ENCODE data around the gene DUT.
"Not testable (repeated sequence)": the region's sequence is repeated elsewhere in the genome, so short reads cannot be mapped to it uniquely, and the experiment has no call there.

Gene DUT

DNA sequence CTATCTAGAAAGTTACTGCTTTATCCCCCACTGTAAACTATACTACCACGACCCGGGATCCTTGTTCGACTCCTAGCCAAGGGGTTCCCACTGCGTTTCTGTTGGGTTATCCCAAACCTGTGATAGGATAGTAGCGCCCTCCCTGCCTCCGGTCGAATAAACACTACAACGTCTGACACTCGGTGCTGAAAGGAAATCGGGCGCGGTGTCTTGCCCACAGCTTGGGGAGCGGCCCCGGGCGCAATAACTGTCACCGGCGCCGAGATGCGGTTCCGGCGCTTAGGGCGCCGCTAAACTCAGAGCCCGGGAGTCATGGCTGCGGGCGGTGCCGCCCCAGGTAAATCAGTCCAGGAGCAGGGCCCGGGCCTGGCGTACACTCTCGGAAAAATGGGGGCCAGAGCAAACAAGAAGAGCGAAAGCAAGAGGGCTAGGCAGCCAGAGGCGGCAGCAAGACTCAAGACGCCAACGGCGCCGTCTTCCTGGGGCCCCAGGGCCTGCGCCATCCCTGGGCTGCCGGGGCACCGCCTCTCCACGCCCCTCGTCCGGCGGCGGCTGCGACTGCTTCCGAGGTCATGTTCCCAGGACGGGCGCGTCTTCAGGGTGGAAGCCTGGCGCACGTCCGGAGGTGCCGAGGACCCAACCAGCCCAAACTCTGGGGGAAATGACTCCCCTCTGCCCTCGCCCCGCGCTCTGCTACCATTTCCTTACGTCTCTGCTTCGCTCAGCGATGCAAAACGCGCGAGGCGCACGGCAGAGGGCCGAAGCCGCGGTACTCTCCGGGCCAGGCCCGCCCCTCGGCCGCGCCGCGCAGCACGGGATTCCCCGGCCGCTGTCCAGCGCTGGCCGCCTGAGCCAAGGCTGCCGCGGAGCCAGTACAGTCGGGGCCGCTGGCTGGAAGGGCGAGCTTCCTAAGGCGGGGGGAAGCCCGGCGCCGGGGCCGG, at the start of gene DUT:
DUT (plus strand) TSS at position 575 of the 941 bp plus-strand sequence; CDS start at position 662, 87 bp downstream.
- peak; percentile 50 for DNase-seq (ENCODE audit: low read depth)

DNA sequence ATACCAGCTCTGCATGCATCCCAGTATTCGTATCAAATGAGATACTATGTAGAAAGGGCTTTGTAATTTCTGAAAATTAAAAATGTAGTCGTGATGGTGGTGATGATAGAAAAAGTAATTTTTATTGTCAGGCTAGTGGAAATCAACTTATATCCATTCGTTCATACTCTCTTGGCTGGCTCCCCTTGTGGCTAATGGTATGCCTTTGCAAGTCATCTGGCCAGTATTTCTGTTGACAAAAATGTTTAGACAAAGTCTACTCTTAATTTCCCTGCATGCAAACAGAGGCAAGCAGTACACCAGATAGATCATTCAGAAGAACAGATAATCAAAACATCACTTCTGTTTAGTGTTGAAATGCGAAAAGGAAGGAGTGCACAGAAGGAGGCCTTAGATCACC, 49.6 kb upstream of the DUT start:
- no peak for DNase-seq (ENCODE audit: low read depth)

DNA sequence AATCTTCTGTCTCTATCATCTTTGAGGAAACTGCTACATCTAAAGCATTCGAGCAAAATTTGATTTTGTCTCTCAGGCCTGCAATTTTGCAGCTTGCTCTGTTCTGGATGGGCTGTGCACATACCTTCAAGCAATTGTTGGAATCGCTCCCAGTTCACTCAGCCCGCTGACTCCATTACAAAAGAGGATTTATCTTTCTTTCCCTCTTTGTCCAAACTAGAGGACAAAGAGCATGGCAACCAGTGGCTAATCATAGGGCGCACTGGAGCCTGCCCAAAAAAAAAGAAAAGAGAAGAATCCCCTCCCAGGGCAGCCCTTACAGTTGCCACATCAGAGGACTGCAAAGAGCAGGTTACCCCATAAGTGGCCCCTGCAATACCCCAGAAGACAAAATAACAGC, 49.0 kb upstream of the DUT start:
- DNase-seq (ENCODE audit: low read depth), result no peak

DNA sequence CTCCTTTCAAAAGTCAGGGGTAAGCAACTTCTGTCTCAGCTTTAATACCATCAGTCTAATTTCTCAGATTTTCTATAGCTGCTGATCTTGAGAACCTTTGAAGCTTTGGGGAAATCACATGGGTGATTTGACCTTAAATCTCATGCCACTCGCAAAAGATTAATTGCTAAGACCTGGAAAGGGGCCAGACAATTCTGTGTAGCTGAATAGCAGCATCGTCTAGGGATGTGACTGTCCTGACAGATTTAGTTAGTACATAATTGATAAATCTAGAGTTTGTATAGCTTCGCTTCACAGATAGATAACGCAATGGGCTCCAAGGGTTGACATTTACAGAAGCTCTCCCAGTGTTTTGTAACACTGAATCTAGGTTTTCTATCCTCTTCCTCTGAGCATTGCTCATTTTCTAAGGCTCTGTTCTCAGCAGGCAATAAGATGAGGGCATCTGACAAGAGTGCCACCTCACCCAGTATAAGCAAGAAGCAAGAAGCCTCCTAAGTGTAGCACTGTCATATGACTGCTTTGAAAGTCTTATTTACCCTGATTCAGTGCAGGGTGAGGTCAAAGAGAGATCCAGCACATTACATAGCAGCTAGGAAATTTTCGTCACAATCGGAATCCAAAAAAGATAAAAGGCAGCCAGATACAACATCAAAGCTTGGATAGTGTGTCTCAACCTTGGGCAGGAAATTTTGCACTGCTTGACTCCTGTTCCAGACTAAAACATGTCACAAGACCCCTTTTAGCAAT, 47.7 kb upstream of the DUT start:
- DNase-seq (ENCODE audit: low read depth), result no peak

DNA sequence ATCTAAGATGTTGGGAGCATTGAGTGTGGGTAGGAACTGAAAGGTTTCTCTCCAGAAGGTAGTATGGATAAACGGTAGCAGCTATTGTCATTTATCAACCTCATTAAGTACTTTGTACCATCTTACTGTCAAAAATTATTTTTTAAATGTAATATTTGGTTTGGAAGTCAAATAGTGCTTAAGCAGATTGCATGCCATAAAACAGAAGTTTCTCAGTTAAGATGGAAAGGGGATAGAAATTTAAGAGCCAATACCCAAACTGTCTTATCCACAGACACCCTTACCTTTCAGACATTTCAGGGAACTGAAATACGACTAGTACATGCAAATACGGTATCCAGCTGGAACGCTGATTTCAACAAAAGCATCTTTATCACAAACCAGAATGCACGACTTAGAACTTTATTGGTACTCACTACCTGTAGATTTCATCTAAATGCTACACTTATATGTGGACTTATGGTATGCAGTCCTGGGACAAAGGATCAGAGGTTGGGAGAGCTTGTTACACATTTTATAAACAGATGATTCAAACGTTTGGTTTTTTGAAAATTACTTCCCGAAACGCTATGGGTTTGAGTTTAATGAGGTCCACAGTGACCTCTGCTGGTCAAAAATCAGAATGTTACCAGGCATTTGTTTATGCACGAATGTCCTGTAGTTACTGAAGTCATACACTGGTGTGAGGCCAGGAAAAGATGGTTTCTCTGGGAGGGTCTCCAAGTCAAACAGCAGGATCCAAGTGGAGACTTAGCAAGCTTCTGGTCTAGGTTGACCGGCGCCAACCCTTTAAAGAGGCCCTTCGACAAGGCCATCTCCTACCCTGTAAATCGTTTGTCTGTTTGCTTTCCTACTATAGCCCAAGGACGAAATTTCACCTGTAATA, 45.7 kb upstream of the DUT start:
- DNase-seq (ENCODE audit: low read depth), result peak; percentile 72

DNA sequence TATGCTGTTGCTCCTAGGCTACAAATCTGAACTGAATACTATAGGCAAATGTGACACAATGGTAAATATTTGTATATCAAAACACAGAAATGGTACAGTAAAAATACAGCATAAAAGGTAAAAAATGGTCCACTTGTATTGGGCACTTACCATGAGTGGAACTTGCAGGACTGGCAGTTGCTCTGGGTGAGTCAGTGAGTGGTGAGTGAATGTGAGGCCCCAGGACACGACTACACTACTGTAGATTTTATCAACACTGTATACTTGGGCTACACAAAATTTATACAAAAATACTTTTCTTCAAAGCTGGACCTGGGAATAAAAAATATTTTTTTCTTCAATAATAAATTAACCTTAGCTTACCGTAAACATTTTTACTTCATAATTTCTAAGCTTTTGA, 41.6 kb upstream of the DUT start:
- DNase-seq (ENCODE audit: low read depth), result no peak

DNA sequence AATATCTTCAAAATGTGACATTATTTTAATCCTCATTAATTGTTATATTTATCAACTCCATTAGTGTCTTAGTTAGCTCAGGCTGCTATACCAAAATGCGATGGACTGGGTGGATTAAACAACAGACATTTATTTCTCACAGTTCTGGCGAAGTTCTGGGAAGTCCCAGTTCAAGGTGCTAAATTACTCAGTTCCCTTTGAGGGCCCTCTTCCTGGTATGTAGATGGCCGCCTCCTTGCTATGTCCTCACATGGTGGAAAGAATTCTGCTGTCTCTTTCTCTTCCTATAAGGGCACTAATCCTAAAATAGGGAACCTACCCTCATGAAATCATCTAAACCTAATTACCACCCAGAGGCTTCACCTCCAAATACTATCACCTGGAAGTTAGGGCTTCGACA, 38.8 kb upstream of the DUT start:
- no peak for DNase-seq (ENCODE audit: low read depth)

DNA sequence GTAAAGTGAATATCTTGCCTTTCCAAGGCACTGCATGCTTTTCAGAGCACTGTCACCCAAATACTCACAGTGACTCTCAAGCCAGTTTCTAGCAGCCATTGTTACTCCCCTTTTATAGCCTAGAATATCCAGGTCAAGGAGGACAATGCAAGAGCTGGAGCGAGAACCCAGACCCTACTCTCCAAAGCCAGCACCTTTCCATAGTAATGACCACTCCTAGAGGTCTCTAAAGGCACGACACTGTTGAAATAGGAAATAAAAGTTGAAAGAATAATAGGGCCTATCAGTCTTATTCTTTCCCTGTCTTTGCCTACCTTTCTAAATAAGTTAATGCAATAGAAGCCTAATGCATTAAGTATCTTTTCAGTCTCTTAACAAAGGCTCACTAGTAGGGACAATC, 33.6 kb upstream of the DUT start:
- DNase-seq (ENCODE audit: low read depth), result no peak

DNA sequence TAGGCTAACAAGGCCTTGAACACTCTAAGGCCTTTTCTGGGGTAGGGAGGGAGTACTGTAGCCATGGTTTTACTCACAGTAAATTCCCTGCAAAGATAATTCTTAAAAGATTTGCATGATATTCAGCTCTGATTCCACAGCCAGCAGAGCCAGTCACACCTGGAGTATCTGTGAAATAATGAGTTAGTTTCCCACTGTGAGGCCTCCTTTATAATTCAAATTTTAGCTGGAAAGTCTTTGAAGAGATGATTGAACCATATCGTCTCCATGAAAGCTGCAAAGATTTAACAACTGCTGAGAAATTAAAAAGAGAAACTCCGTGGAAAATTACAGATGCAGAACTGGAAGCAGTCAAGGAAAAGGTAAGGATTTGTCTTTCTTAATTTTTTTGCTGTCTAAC, 32.3 kb upstream of the DUT start:
- no peak for DNase-seq (ENCODE audit: low read depth)

DNA sequence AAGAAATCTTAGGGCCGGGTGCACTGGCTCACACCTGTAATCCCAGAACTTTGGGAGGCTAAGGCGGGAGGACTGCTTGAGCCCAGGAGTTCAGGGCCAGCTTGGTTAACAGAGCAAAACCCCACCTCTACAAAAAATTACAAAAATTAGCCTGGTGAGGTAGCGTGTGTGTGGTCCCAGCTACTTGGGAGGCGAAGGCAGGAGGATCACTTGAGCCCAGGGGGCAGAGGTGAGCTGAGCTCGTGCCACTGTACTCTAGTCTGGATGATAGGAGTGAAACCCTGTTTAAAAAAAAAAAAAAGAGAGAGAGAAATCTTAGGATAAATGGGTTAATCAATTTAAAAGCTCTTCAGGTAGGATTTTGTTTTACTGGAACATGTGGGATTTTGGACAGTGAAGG, 31.2 kb upstream of the DUT start:
- no peak for DNase-seq (ENCODE audit: low read depth)

DNA sequence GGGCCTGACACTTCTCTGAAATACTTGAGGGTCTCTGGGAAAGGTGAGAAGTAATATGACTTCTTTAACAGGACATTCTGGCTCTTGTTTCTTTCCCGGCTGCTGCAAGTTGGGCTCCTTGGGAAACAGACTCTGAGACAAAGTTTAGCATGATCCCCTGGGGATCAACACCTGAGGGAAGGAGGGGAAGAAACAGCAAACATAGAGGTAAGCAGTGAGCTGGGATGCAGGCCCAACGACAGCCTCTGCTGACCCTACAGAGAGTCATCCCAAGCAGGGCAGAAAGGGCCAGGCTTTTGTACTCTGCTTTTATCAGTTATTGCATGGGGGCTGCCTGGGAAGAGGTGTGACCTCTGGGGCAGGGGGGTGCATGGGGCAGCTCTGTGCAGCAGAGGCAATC, 26.8 kb upstream of the DUT start:
- DNase-seq (ENCODE audit: low read depth), result no peak

DNA sequence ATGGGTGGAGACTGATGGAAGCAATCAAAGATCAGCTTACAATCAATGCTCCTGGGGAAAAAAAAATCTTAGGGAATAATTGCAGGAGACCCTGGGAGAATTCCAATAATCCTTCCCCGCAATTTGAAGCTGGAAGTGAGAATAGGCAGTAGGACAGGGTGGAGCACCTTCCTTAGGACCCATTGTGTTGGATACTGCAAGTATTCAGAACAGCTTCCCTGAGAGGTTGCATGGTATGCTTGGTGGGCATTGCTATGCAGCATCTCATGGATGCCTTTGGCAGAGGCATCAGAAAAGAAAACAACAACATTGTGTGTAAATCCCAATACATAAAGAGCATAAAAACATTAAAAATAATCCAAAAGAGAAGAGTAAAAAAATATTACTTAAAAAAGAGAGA, 24.6 kb upstream of the DUT start:
- DNase-seq (ENCODE audit: low read depth), result no peak

DNA sequence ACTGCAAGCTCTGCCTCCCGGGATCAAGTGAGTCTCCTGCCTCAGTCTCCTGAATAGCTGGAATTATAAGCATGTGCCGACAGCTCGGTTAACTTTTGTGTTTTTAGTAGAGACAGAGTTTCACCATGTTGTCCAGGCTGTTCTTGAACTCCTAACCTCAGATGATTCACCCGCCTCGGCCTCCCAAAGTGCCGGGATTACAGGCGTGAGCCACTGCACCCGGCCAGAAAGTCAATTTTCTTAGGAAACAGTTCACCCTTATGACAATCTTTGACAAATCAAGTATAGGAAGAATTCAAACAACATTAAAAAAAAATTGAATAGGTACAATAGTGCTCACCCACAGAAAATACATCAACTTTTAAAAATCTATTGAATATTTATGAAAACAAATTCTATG, 23.6 kb upstream of the DUT start:
- DNase-seq (ENCODE audit: low read depth), result no peak

DNA sequence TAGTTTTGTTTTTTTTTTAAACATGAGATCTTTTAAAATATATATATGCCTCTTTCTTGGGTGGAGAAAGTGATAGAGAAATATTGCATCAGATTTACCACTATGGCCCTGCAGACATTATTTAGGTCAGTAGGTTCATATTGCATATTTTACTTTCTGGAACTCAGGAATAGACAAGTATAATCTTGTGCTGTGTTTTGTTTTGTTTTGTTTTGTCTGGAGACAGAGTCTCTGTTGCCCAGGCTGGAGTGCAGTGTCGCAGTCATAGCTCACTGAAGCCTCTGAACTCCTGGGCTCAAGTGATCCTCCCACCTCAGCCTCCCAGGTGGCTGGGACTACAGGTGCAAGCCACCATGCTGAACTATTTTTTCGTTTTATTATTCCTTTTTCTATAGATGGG, 21.5 kb upstream of the DUT start:
- DNase-seq (ENCODE audit: low read depth), result no peak

DNA sequence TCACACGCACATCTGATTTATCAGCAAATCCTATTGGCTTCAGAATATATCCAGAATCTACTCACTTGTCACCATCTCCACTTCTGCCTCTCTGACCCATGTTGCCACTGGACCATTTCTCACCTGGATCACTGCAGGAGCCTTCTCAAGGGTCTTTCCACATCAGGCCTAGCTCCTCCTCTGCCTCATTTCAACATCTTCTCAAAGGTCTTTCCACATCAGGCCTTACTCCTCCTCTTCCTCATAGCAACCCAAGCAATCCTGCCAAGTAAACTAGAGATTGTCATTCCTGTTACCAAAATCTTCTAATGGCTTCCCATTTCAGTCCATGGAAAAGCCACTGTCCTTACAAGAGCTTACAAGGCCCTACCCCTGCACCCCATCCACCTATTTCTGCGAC, 18.0 kb upstream of the DUT start:
- DNase-seq (ENCODE audit: low read depth), result no peak

DNA sequence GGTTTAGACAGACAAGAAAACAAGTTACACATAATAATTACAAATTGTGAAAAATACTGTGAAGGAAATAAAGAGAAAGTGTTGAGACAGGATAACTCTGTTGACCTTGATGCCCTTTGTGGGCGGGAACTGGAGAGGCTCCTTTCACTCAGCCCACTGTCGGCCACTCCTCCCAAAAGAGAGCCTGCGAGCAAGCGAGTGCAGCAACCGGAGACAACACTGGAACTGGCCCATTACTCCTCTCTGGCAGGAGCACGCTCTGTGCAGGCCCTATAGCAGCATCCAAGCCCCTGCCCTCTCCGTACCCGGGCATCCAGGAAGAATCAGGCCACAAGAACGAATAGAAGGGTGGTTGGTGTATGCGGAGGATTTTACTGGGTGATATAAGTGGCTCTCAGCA, 16.2 kb upstream of the DUT start:
- no peak for DNase-seq (ENCODE audit: low read depth)

DNA sequence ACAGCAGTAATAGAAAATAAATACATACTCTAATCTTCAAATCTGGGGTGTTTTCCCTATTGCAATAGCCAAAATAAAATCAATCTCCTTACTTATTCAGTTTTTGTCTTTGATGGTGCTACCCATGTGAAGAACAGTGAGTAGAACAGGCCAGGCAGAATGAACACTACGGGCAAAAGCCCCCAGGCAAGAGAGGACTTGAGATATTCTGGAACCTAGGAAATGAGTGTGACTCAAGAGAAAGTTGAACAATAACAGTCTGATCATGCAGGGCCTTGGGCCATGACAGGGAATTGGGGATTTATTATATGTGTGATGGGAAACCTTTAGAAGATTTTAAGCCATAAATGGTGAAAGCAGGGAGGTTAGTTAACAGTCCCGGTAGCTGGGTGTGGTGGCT, 14.0 kb upstream of the DUT start:
- DNase-seq (ENCODE audit: low read depth), result no peak

DNA sequence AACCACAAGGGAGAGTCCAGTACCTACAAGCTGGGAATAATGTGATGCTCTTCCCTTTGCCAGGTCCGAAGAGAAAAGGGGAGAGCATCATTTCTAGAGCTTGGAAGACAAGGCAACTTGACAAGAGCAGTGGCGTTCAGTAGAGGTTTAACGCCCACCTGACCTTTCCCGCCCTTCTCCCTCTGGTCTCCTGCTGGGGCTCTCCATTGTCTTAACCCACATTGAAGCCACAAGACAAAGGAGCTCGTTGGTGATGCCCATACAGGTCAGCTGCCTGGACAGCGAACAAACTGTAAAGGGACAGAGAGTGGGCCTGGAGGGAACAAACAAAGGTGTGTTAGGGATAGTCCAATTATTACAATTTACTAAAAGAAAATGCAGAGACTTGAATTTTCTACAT, 13.1 kb upstream of the DUT start:
- DNase-seq (ENCODE audit: low read depth), result no peak

DNA sequence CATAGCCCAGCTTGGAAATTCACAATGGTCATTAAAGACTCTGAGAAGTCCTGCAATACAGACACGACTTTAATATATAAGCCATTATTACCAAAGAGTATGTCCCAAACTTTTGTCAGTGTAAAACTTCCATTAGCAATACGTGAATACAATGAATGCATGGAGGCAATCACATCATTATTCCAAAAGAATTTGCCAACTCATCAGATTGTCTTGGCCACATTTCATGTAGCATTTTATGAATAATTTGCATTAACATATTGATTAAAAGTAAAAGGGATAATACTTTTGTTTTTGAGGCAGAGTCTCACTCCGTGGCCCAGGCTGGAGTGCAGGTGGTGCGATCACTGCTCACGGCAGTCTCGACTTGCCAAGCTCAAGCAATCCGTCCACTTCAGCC, 7.9 kb upstream of the DUT start:
- DNase-seq (ENCODE audit: low read depth), result no peak

DNA sequence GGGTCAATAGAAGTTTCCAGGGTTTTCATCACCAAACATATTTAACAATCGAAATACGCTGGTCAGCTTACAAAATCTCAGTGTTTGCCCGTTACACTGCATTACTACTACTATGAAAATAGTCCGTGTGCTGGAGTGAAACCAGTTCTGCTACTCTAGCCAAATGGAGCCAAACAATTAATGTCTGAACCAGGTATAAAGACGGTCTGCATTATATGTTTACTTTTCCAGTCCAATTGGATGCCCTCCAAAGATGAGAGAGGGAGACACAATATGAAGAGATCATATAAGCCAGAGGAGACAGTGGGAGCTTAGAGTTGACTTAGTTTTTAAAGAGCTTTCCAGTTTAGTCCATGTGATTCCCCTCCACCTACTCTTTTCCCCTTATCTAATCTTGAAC, 6.3 kb upstream of the DUT start:
- no peak for DNase-seq (ENCODE audit: low read depth)

DNA sequence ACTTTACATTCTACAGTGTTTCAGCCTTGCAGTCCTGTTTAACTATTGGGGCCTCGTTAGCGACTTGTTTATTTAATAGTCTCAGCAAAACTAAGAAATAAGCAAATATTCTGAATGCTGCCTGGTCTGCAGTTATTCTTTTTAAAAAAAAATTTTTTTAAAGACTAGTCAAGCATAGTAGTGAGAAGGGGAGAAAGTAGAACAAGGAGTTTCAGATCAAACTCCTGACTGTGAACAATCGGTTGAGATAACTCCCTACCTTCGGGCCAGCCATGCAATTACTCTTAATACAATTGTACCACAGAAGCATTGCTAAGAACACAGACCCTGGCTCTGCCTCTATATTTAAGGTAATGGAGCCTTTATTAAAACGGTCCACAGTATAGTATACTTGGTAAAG, 5.8 kb upstream of the DUT start:
- DNase-seq (ENCODE audit: low read depth), result no peak

DNA sequence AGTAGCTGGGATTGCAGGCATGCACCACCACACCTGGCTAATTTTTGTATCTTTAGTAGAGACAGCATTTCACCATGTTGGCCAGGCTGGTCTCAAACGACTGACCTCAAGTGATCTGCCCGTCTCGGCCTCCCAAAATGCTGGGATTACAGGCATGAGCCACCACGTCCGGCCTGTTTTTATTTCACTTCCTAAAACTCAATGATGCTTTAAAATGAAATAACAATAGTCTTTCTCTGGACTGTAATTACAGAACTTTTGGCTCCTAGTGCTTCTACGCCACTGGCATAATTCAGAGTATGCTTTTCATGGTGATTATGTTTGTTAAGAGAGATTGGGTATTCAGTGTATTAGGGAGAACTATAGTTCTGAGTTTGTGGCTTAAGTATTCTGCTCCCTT, 5.0 kb upstream of the DUT start:
- not testable (repeated sequence) for DNase-seq (ENCODE audit: low read depth)
